Endothelial cell of umbilical vein (primary cell): ENCODE measurements around the gene ZER1.

Source experiments
- JUN ChIP-seq: IDR thresholded peaks from 2 replicates; pipeline ENCODE4 v1.6.1; 2011; ENCODE audit warnings: borderline replicate concordance, low read depth; ENCODE audit not compliant: insufficient read length, insufficient read depth
- POLR2AphosphoS5 ChIP-seq: IDR thresholded peaks from 2 replicates; pipeline ENCODE4 v1.6.1; 2012; ENCODE audit warnings: low read depth, mild to moderate bottlenecking, control low read depth, low read length, moderate library complexity; ENCODE audit not compliant: insufficient read depth
- TF ChIP-seq, protein P1 (sequence below), 2 donors: IDR thresholded peaks; 1 replicate in 1 of 2; 2 replicates in 1 of 2; pipeline ENCODE4 v1.5.1; 2011; ENCODE audit warnings: low read length in 2 of 2, mild to moderate bottlenecking in 2 of 2, moderate library complexity in 2 of 2, control low read depth in 1 of 2, inconsistent platforms in 1 of 2, low read depth in 1 of 2; ENCODE audit not compliant: insufficient read depth in 1 of 2; ENCODE audit errors: extremely low read depth in 1 of 2

- TF ChIP-seq, protein P1, sequence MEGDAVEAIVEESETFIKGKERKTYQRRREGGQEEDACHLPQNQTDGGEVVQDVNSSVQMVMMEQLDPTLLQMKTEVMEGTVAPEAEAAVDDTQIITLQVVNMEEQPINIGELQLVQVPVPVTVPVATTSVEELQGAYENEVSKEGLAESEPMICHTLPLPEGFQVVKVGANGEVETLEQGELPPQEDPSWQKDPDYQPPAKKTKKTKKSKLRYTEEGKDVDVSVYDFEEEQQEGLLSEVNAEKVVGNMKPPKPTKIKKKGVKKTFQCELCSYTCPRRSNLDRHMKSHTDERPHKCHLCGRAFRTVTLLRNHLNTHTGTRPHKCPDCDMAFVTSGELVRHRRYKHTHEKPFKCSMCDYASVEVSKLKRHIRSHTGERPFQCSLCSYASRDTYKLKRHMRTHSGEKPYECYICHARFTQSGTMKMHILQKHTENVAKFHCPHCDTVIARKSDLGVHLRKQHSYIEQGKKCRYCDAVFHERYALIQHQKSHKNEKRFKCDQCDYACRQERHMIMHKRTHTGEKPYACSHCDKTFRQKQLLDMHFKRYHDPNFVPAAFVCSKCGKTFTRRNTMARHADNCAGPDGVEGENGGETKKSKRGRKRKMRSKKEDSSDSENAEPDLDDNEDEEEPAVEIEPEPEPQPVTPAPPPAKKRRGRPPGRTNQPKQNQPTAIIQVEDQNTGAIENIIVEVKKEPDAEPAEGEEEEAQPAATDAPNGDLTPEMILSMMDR (IDR thresholded peaks at IDR 0.05; ENCODE audit: extremely low read depth in 1 of 2, insufficient read depth in 1 of 2, low read depth in 1 of 2, low read length in 2 of 2): no peak
- no peak for TF ChIP-seq JUN
- no peak for TF ChIP-seq POLR2AphosphoS5
Observed at GRCh38 chr9:128723352-128723865, 48.3 kb downstream of the ZER1 start.
